NT2/D1 (cell line): ENCODE results near the gene G3BP1.

Experiments
- SUZ12 ChIP-seq: IDR thresholded peaks from 2 replicates; pipeline ENCODE4 v1.6.1; 2011; ENCODE audit not compliant: insufficient read length, insufficient read depth; ENCODE audit errors: extremely low read depth
- ZNF274 ChIP-seq: IDR thresholded peaks from 2 replicates; pipeline ENCODE4 v1.6.1; 2011; ENCODE audit warnings: mild to moderate bottlenecking, low read depth, low read length

DNA sequence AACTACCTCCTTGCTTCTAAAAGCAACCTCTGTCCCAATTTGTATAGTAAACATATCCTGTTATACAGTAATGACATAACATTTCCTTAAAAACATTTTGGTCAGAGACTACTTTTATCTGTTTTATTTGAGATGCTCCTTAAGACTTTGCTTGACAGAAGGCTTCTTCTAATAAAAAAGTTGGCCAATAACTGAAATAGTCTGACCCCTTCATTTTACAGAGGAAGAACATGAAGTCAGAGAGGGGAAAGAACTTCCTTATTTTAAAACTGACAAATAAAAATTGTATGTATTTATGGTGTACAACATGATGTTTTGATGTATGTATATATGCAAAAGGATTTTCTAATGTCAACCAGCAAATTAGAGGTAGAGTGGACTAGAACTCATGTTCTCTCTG, 49.2 kb upstream of the G3BP1 start:
- TF ChIP-seq ZNF274 (no peak), SUZ12 (no peak)
